ENCODE measurements around the gene C1S. TPM values are rescaled to one million over a fixed set of nuclear protein-coding genes. Genes with fewer than 3 reads are reported as not detected.
"Not testable (repeated sequence)": the region's sequence is repeated elsewhere in the genome, so short reads cannot be mapped to it uniquely, and the experiment has no call there.

Gene C1S
- total RNA-seq, 1 donor from 2014 or later, result 18.2 TPM

GRCh38 chr12:7101047-7101693 is 40.7 kb downstream of the C1S start:
- H3K27ac Mint-ChIP-seq (ENCODE audit: unreplicated experiment), result no peak overlapping the region
- H3K4me3 Mint-ChIP-seq (ENCODE audit: unreplicated experiment), result no peak overlapping the region
- H3K27me3 Mint-ChIP-seq (ENCODE audit: unreplicated experiment), result peaks cover 16% of the 10 kb centered on the region
- peaks cover 8% of the 10 kb centered on the region for H3K9me3 Mint-ChIP-seq (ENCODE audit: unreplicated experiment)
- H3K4me1 Mint-ChIP-seq (ENCODE audit: unreplicated experiment), result no peaks in the 10 kb centered on the region
- H3K36me3 Mint-ChIP-seq (ENCODE audit: unreplicated experiment), result peaks cover 6% of the 10 kb centered on the region
- no peak for DNase-seq (ENCODE audit: extremely low spot score, unreplicated experiment)
- no peak for TF ChIP-seq CTCF (IDR thresholded peaks at IDR 0.05)

- no peak overlapping the region for H3K4me3 Mint-ChIP-seq (ENCODE audit: unreplicated experiment)
- peaks cover 10% of the 10 kb centered on the region for H3K36me3 Mint-ChIP-seq (ENCODE audit: unreplicated experiment)
- no peak for DNase-seq (ENCODE audit: extremely low spot score, unreplicated experiment)
- no peak overlapping the region for H3K27ac Mint-ChIP-seq (ENCODE audit: unreplicated experiment)
- H3K9me3 Mint-ChIP-seq (ENCODE audit: unreplicated experiment), result peaks cover 12% of the 10 kb centered on the region
- peaks cover 16% of the 10 kb centered on the region for H3K27me3 Mint-ChIP-seq (ENCODE audit: unreplicated experiment)
- TF ChIP-seq CTCF (IDR thresholded peaks at IDR 0.05), result no peak
- H3K4me1 Mint-ChIP-seq (ENCODE audit: unreplicated experiment), result no peaks in the 10 kb centered on the region
These were observed 41.2 kb downstream of the C1S start for GRCh38 chr12:7101694-7102131.

- peaks cover 16% of the 10 kb centered on the region for H3K27me3 Mint-ChIP-seq (ENCODE audit: unreplicated experiment)
- no peak overlapping the region for H3K27ac Mint-ChIP-seq (ENCODE audit: unreplicated experiment)
- TF ChIP-seq CTCF (IDR thresholded peaks at IDR 0.05), result no peak
- no peak for DNase-seq (ENCODE audit: extremely low spot score, unreplicated experiment)
- H3K9me3 Mint-ChIP-seq (ENCODE audit: unreplicated experiment), result peaks cover 12% of the 10 kb centered on the region
- H3K36me3 Mint-ChIP-seq (ENCODE audit: unreplicated experiment), result peaks cover 10% of the 10 kb centered on the region
- no peaks in the 10 kb centered on the region for H3K4me1 Mint-ChIP-seq (ENCODE audit: unreplicated experiment)
- H3K4me3 Mint-ChIP-seq (ENCODE audit: unreplicated experiment), result no peak overlapping the region
These were observed 42.1 kb downstream of the C1S start for GRCh38 chr12:7102582-7102981.

GRCh38 chr12:7103837-7104584 is 43.5 kb downstream of the C1S start:
- Mint-ChIP-seq H3K9me3 (ENCODE audit: unreplicated experiment) (peaks cover 12% of the 10 kb centered on the region), H3K27ac (ENCODE audit: unreplicated experiment) (no peak overlapping the region), H3K4me1 (ENCODE audit: unreplicated experiment) (peaks cover 11% of the 10 kb centered on the region), H3K27me3 (ENCODE audit: unreplicated experiment) (peaks cover 16% of the 10 kb centered on the region), H3K36me3 (ENCODE audit: unreplicated experiment) (peaks cover 10% of the 10 kb centered on the region), H3K4me3 (ENCODE audit: unreplicated experiment) (no peak overlapping the region)
- no peak for DNase-seq (ENCODE audit: extremely low spot score, unreplicated experiment)
- no peak for TF ChIP-seq CTCF (IDR thresholded peaks at IDR 0.05)

GRCh38 chr12:7106082-7106481 is 45.6 kb downstream of the C1S start:
- Mint-ChIP-seq H3K36me3 (ENCODE audit: unreplicated experiment) (peaks cover 10% of the 10 kb centered on the region), H3K4me3 (ENCODE audit: unreplicated experiment) (no peak overlapping the region), H3K27me3 (ENCODE audit: unreplicated experiment) (peaks cover 16% of the 10 kb centered on the region), H3K9me3 (ENCODE audit: unreplicated experiment) (peaks cover 12% of the 10 kb centered on the region), H3K4me1 (ENCODE audit: unreplicated experiment) (peaks cover 16% of the 10 kb centered on the region), H3K27ac (ENCODE audit: unreplicated experiment) (no peak overlapping the region)
- DNase-seq (ENCODE audit: extremely low spot score, unreplicated experiment), result no peak
- no peak for TF ChIP-seq CTCF (IDR thresholded peaks at IDR 0.05)

GRCh38 chr12:7107181-7107580 is 46.7 kb downstream of the C1S start:
- peaks cover 14% of the 10 kb centered on the region for H3K27me3 Mint-ChIP-seq (ENCODE audit: unreplicated experiment)
- peaks cover 12% of the 10 kb centered on the region for H3K9me3 Mint-ChIP-seq (ENCODE audit: unreplicated experiment)
- H3K36me3 Mint-ChIP-seq (ENCODE audit: unreplicated experiment), result peaks cover 10% of the 10 kb centered on the region
- not testable (repeated sequence) for DNase-seq (ENCODE audit: extremely low spot score, unreplicated experiment); H3K4me3 Mint-ChIP-seq (ENCODE audit: unreplicated experiment); H3K27ac Mint-ChIP-seq (ENCODE audit: unreplicated experiment)
- H3K4me1 Mint-ChIP-seq (ENCODE audit: unreplicated experiment), result peaks cover 16% of the 10 kb centered on the region
